ENCODE measurements around the gene GAA.

GAA gene

GRCh38 chr17:80067393-80067986, 33.9 kb upstream of the GAA start:
- H3K4me1 ChIP-seq (ENCODE audit: control insufficient read depth in 1 of 2, insufficient read depth in 1 of 2, low read depth in 1 of 2, low read length in 1 of 2), result no peaks in the 10 kb centered on the region
- H3K27ac ChIP-seq, result no peak overlapping the region
- H3K9me3 ChIP-seq, result no peaks in the 10 kb centered on the region
- no peak overlapping the region for H3K4me3 ChIP-seq (ENCODE audit: low read depth in 1 of 2, low read length in 1 of 2)
- H3K27me3 ChIP-seq, result peaks cover 25% of the 10 kb centered on the region
- no peaks in the 10 kb centered on the region for H3K36me3 ChIP-seq
- TF ChIP-seq CTCF (IDR thresholded peaks at IDR 0.05), result no peak

- Histone ChIP-seq H3K4me3 (ENCODE audit: low read depth in 1 of 2, low read length in 1 of 2) (no peak overlapping the region), H3K4me1 (ENCODE audit: control insufficient read depth in 1 of 2, insufficient read depth in 1 of 2, low read depth in 1 of 2, low read length in 1 of 2) (no peaks in the 10 kb centered on the region), H3K27me3 (peaks cover 32% of the 10 kb centered on the region), H3K9me3 (no peaks in the 10 kb centered on the region), H3K27ac (no peak overlapping the region), H3K36me3 (no peaks in the 10 kb centered on the region)
- no peak for TF ChIP-seq CTCF (IDR thresholded peaks at IDR 0.05)
Observed at GRCh38 chr17:80068301-80069222, 32.8 kb upstream of the GAA start.

GRCh38 chr17:80070375-80071115, 30.8 kb upstream of the GAA start:
- Histone ChIP-seq H3K4me3 (ENCODE audit: low read depth in 1 of 2, low read length in 1 of 2) (no peak overlapping the region), H3K27ac (no peak overlapping the region)

GRCh38 chr17:80071116-80071841, 30.1 kb upstream of the GAA start:
- Histone ChIP-seq H3K27me3 (peaks cover 32% of the 10 kb centered on the region), H3K27ac (no peak overlapping the region), H3K36me3 (no peaks in the 10 kb centered on the region), H3K4me3 (ENCODE audit: low read depth in 1 of 2, low read length in 1 of 2) (no peak overlapping the region), H3K4me1 (ENCODE audit: control insufficient read depth in 1 of 2, insufficient read depth in 1 of 2, low read depth in 1 of 2, low read length in 1 of 2) (no peaks in the 10 kb centered on the region), H3K9me3 (no peaks in the 10 kb centered on the region)
- TF ChIP-seq CTCF (IDR thresholded peaks at IDR 0.05), result no peak

More at GRCh38 chr17:80070375-80071115, 30.8 kb upstream of the GAA start:
- Histone ChIP-seq H3K9me3 (no peaks in the 10 kb centered on the region), H3K36me3 (no peaks in the 10 kb centered on the region), H3K27me3 (peaks cover 32% of the 10 kb centered on the region), H3K4me1 (ENCODE audit: control insufficient read depth in 1 of 2, insufficient read depth in 1 of 2, low read depth in 1 of 2, low read length in 1 of 2) (no peaks in the 10 kb centered on the region)
- no peak for TF ChIP-seq CTCF (IDR thresholded peaks at IDR 0.05)

- no peaks in the 10 kb centered on the region for H3K4me1 ChIP-seq (ENCODE audit: control insufficient read depth in 1 of 2, insufficient read depth in 1 of 2, low read depth in 1 of 2, low read length in 1 of 2)
- H3K36me3 ChIP-seq, result no peaks in the 10 kb centered on the region
- H3K27me3 ChIP-seq, result peaks cover 32% of the 10 kb centered on the region
- H3K4me3 ChIP-seq (ENCODE audit: low read depth in 1 of 2, low read length in 1 of 2), result no peak overlapping the region
- H3K9me3 ChIP-seq, result no peaks in the 10 kb centered on the region
- H3K27ac ChIP-seq, result no peak overlapping the region
- no peak for TF ChIP-seq CTCF (IDR thresholded peaks at IDR 0.05)
Observed at GRCh38 chr17:80072410-80072809, 29.0 kb upstream of the GAA start.
